SH-SY5Y (cell line): ENCODE measurements around the gene FBXW7.

Experiments used
- GATA2 ChIP-seq: IDR thresholded peaks from 2 replicates; pipeline ENCODE4 v1.6.1; 2011; ENCODE audit warnings: mild to moderate bottlenecking, low read depth, low read length
- GATA3 ChIP-seq: IDR thresholded peaks from 2 replicates; pipeline ENCODE4 v1.6.1; 2011; ENCODE audit warnings: low read depth, mild to moderate bottlenecking, low read length, moderate library complexity

GRCh38 chr4:152556283-152556682 lies 20.4 kb upstream of the FBXW7 start:
- no peak for TF ChIP-seq GATA2
- no peak for TF ChIP-seq GATA3
